WTC11 (cell line): ENCODE results near the gene SND1. TPM values are rescaled to one million over a fixed set of nuclear protein-coding genes. Genes with fewer than 3 reads are reported as not detected.

Source experiments
- ATAC-seq: fragments of 200-7000 bp; cut with Tn5 transposase; 2 replicates; pipeline ENCODE4 v1.10.0; 2021; ENCODE audit warnings: mild to moderate bottlenecking, moderate library complexity
- CTCF ChIA-PET: fragments of 300-600 bp; sonication (Branson Sonifier 250); formaldehyde crosslinking; loops from one replicate; lab custom pipeline; 2021; ENCODE audit warnings: antibody characterized with exemption; lab: Charles Lee
- POLR2A ChIA-PET: fragments of 350-600 bp; sonication (Branson Sonifier 250); formaldehyde crosslinking; loops from one replicate; lab custom pipeline; 2021; ENCODE audit warnings: antibody characterized with exemption; lab: Charles Lee
- DNase-seq: peaks from one replicate; pipeline ENCODE4 v3.0.0; 2021; ENCODE audit warnings: low spot score
- H3K27ac Mint-ChIP-seq: 2 replicates; pipeline ENCODE4 v1.8.0; 2021; ENCODE audit warnings: mixed read lengths
- H3K27me3 Mint-ChIP-seq: 2 replicates; pipeline ENCODE4 v1.8.0; 2021; ENCODE audit warnings: low read depth, mild to moderate bottlenecking, moderate library complexity, mixed read lengths
- H3K36me3 Mint-ChIP-seq: 2 replicates; pipeline ENCODE4 v1.8.0; 2021; ENCODE audit warnings: mixed read lengths
- H3K4me1 Mint-ChIP-seq: 2 replicates; pipeline ENCODE4 v1.8.0; 2022; ENCODE audit warnings: mixed read lengths
- H3K4me3 Mint-ChIP-seq: 2 replicates; pipeline ENCODE4 v1.8.0; 2021; ENCODE audit warnings: mild to moderate bottlenecking, moderate library complexity, mixed read lengths
- H3K9me3 Mint-ChIP-seq: 2 replicates; pipeline ENCODE4 v1.8.0; 2021; ENCODE audit warnings: mixed read lengths
- CREM ChIP-seq: sonication (generic); formaldehyde crosslinking; IDR thresholded peaks from 2 replicates; pipeline ENCODE4 v1.8.1; 2022; ENCODE audit warnings: mild to moderate bottlenecking, missing genetic modification reagents, moderate library complexity
- E2F1 ChIP-seq: sonication (generic); formaldehyde crosslinking; IDR thresholded peaks from 2 replicates; pipeline ENCODE4 v1.8.0; 2022; ENCODE audit warnings: mild to moderate bottlenecking, missing genetic modification reagents
- ELF4 ChIP-seq: sonication (generic); formaldehyde crosslinking; IDR thresholded peaks from 2 replicates; pipeline ENCODE4 v1.8.1; 2022; ENCODE audit warnings: low read depth, mild to moderate bottlenecking, moderate library complexity, missing genetic modification reagents
- EMX1 ChIP-seq: fragments of 250-450 bp; sonication (Bioruptor Pico); IDR thresholded peaks from 2 replicates; pipeline ENCODE4 v1.8.0; 2021; ENCODE audit warnings: mild to moderate bottlenecking
- ESRRA ChIP-seq: sonication (generic); formaldehyde crosslinking; IDR thresholded peaks from 2 replicates; pipeline ENCODE4 v1.8.1; 2022; ENCODE audit warnings: mild to moderate bottlenecking, missing genetic modification reagents, borderline replicate concordance
- IRF2 ChIP-seq: sonication (generic); formaldehyde crosslinking; IDR thresholded peaks from 2 replicates; pipeline ENCODE4 v1.8.0; 2022; ENCODE audit warnings: low read depth, missing genetic modification reagents, borderline replicate concordance
- JUN ChIP-seq: sonication (generic); formaldehyde crosslinking; IDR thresholded peaks from 2 replicates; pipeline ENCODE4 v1.8.0; 2023; ENCODE audit warnings: mild to moderate bottlenecking, missing genetic modification reagents
- KAT7 ChIP-seq: sonication (generic); formaldehyde crosslinking; IDR thresholded peaks from 2 replicates; pipeline ENCODE4 v1.8.1; 2023; ENCODE audit warnings: missing genetic modification reagents, mild to moderate bottlenecking, borderline replicate concordance
- MXD4 ChIP-seq: fragments of 250-450 bp; sonication (Bioruptor Pico); IDR thresholded peaks from 2 replicates; pipeline ENCODE4 v1.8.0; 2021; ENCODE audit warnings: mild to moderate bottlenecking, moderate library complexity, borderline replicate concordance
- NFATC4 ChIP-seq: fragments of 250-450 bp; sonication (Bioruptor Pico); IDR thresholded peaks from 2 replicates; pipeline ENCODE4 v1.9.0; 2021; ENCODE audit warnings: mild to moderate bottlenecking
- RELA ChIP-seq: sonication (generic); formaldehyde crosslinking; IDR thresholded peaks from 2 replicates; pipeline ENCODE4 v1.8.1; 2022; ENCODE audit warnings: missing genetic modification reagents, mild to moderate bottlenecking, borderline replicate concordance
- SOX15 ChIP-seq: fragments of 250-450 bp; sonication (Bioruptor Pico); IDR thresholded peaks from 2 replicates; pipeline ENCODE4 v1.9.0; 2021; ENCODE audit warnings: mild to moderate bottlenecking
- TEAD1 ChIP-seq: sonication (generic); formaldehyde crosslinking; IDR thresholded peaks from 2 replicates; pipeline ENCODE4 v1.8.0; 2022; ENCODE audit warnings: mild to moderate bottlenecking, missing genetic modification reagents
- TEAD4 ChIP-seq: sonication (generic); formaldehyde crosslinking; IDR thresholded peaks from 2 replicates; pipeline ENCODE4 v1.8.0; 2022; ENCODE audit warnings: mild to moderate bottlenecking, missing genetic modification reagents
- USF1 ChIP-seq: sonication (generic); formaldehyde crosslinking; IDR thresholded peaks from 2 replicates; pipeline ENCODE4 v1.8.0; 2022; ENCODE audit warnings: mild to moderate bottlenecking, missing genetic modification reagents
- ZBTB43 ChIP-seq: sonication (generic); formaldehyde crosslinking; IDR thresholded peaks from 2 replicates; pipeline ENCODE4 v1.8.1; 2023; ENCODE audit warnings: mild to moderate bottlenecking, missing genetic modification reagents
- ZNF138 ChIP-seq: sonication (generic); formaldehyde crosslinking; conservative IDR thresholded peaks from 2 replicates; pipeline ENCODE4 v1.8.1; 2022; ENCODE audit warnings: mild to moderate bottlenecking, moderate library complexity, missing genetic modification reagents
- ZNF232 ChIP-seq: sonication (generic); formaldehyde crosslinking; IDR thresholded peaks from 2 replicates; pipeline ENCODE4 v1.8.0; 2022; ENCODE audit warnings: mild to moderate bottlenecking, missing genetic modification reagents
- ZNF263 ChIP-seq: sonication (generic); formaldehyde crosslinking; IDR thresholded peaks from 2 replicates; pipeline ENCODE4 v1.8.1; 2022; ENCODE audit warnings: low read depth, mild to moderate bottlenecking, moderate library complexity, missing genetic modification reagents
- ZNF317 ChIP-seq: sonication (generic); formaldehyde crosslinking; IDR thresholded peaks from 2 replicates; pipeline ENCODE4 v1.8.1; 2023; ENCODE audit warnings: low read depth, mild to moderate bottlenecking, moderate library complexity, missing genetic modification reagents, borderline replicate concordance
- ZNF416 ChIP-seq: fragments of 250-450 bp; sonication (Bioruptor Pico); IDR thresholded peaks from 2 replicates; pipeline ENCODE4 v1.9.0; 2021; ENCODE audit warnings: mild to moderate bottlenecking, inconsistent platforms
- ZNF425 ChIP-seq: fragments of 250-450 bp; sonication (Bioruptor Pico); conservative IDR thresholded peaks from 2 replicates; pipeline ENCODE4 v1.9.0; 2021; ENCODE audit warnings: mild to moderate bottlenecking
- ZSCAN18 ChIP-seq: fragments of 250-450 bp; sonication (Bioruptor Pico); IDR thresholded peaks from 2 replicates; pipeline ENCODE4 v2.1.2; 2022; ENCODE audit warnings: mild to moderate bottlenecking, moderate library complexity
- total RNA-seq: library from RNA; stranded (reverse); gene quantifications from 3 replicates; pipeline ENCODE4 v1.2.3, GENCODE V29; 2021

The SND1 gene
- total RNA-seq, 1 experiment from 2014 or later, result 261 TPM

GRCh38 chr7:127644484-127644883 is 7.5 kb upstream of the SND1 start (continued):
- TF ChIP-seq KAT7 (CRISPR knock-in tag), result no peak
- no peak for TF ChIP-seq ZNF232 (CRISPR knock-in tag)
- TF ChIP-seq SOX15 (CRISPR knock-in tag), result no peak
- no peak for TF ChIP-seq ZBTB43 (CRISPR knock-in tag)
- TF ChIP-seq ZNF317 (CRISPR knock-in tag), result no peak
- TF ChIP-seq ZNF425 (CRISPR knock-in tag), result no peak
- TF ChIP-seq ELF4 (CRISPR knock-in tag), result no peak
- TF ChIP-seq E2F1 (CRISPR knock-in tag), result no peak

- no peak overlapping the region for H3K27ac Mint-ChIP-seq
- CTCF ChIA-PET, result interaction anchor here (2.2 kb wide), 1 partner anchor 18 kb away, joined by 15 read pairs; no protein-coding TSS in a partner anchor
- peaks cover 3% of the 10 kb centered on the region; the same call in 1 of the 2 replicates for H3K4me1 Mint-ChIP-seq
- DNase-seq (no peak), ATAC-seq (no peak)
- no peak overlapping the region for H3K4me3 Mint-ChIP-seq
- no peak for TF ChIP-seq MXD4 (CRISPR knock-in tag)
- TF ChIP-seq ZNF232 (CRISPR knock-in tag), result no peak
- TF ChIP-seq SOX15 (CRISPR knock-in tag), result no peak
- no peak for TF ChIP-seq ZNF138
- no peak for TF ChIP-seq TEAD1 (CRISPR knock-in tag)
- TF ChIP-seq NFATC4, result no peak
- POLR2A ChIA-PET, result no interaction called here
- H3K27me3 Mint-ChIP-seq, result peaks cover 3% of the 10 kb centered on the region; the same call in 1 of the 2 replicates
- H3K36me3 Mint-ChIP-seq, result peaks cover 3% of the 10 kb centered on the region; the same call in 1 of the 2 replicates
- no peaks in the 10 kb centered on the region for H3K9me3 Mint-ChIP-seq
Observed at GRCh38 chr7:127647636-127648035, 4.4 kb upstream of the SND1 start.

- peaks cover 4% of the 10 kb centered on the region; the same call in 1 of the 2 replicates for H3K36me3 Mint-ChIP-seq
- no peak for ATAC-seq
Observed at GRCh38 chr7:127648986-127649385, 3.0 kb upstream of the SND1 start.

More at GRCh38 chr7:127648986-127649385, 3.0 kb upstream of the SND1 start:
- ChIA-PET POLR2A (no interaction called here), CTCF (no interaction called here)
- Mint-ChIP-seq H3K4me3 (no peak overlapping the region), H3K27ac (no peak overlapping the region), H3K27me3 (peaks cover 3% of the 10 kb centered on the region; the same call in 1 of the 2 replicates), H3K9me3 (no peaks in the 10 kb centered on the region), H3K4me1 (peaks cover 16% of the 10 kb centered on the region)
- TF ChIP-seq CREM (CRISPR knock-in tag) (no peak), ZNF263 (CRISPR knock-in tag) (no peak), MXD4 (CRISPR knock-in tag) (no peak), USF1 (no peak), TEAD4 (no peak), ESRRA (CRISPR knock-in tag) (no peak), ELF4 (CRISPR knock-in tag) (no peak), EMX1 (no peak), IRF2 (CRISPR knock-in tag) (no peak), ZNF416 (CRISPR knock-in tag) (no peak), ZNF317 (CRISPR knock-in tag) (no peak), RELA (CRISPR knock-in tag) (no peak), JUN (CRISPR knock-in tag) (no peak), ZNF232 (CRISPR knock-in tag) (no peak), ZSCAN18 (CRISPR knock-in tag) (no peak), SOX15 (CRISPR knock-in tag) (no peak)
- DNase-seq, result no peak
